CD14-positive monocyte (primary cell): Measurements from ENCODE around the gene INPP4A. TPM values are rescaled to one million over a fixed set of nuclear protein-coding genes. Genes with fewer than 3 reads are reported as not detected.

Experiments
- DNase-seq, 3 donors: peaks; one replicate each; pipeline ENCODE4 v3.0.0-alpha.2; 2011 to 2022
- H2AFZ ChIP-seq: 2 replicates; pipeline ENCODE4 v1.6.0; 2012; ENCODE audit warnings: mild to moderate bottlenecking, low read depth, low read length, inconsistent platforms; ENCODE audit not compliant: insufficient read depth, poor library complexity, severe bottlenecking
- H3K27ac ChIP-seq, 2 donors: 1 replicate in 1 of 2; 2 replicates in 1 of 2; pipeline ENCODE4 v1.5.1; 2012 to 2013; ENCODE audit warnings: low read length in 2 of 2, control low read depth in 1 of 2, inconsistent platforms in 1 of 2, low read depth in 1 of 2, mild to moderate bottlenecking in 1 of 2
- H3K27me3 ChIP-seq, 2 donors: one replicate each; pipeline versions ENCODE4 v1.6.0 to v1.6.1; 2011 to 2013; ENCODE audit warnings: low read length in 2 of 2; ENCODE audit not compliant: control insufficient read depth in 2 of 2, insufficient read depth in 2 of 2
- H3K36me3 ChIP-seq, 2 donors: replicated peaks in 1 of 2; 1 replicate in 1 of 2; 2 replicates in 1 of 2; pipeline versions ENCODE4 v1.5.1 to v1.6.1; 2012 to 2013; ENCODE audit warnings: low read length in 2 of 2, control low read depth in 1 of 2, inconsistent platforms in 1 of 2, mild to moderate bottlenecking in 1 of 2; ENCODE audit not compliant: insufficient read depth in 2 of 2, control insufficient read depth in 1 of 2
- H3K4me1 ChIP-seq, 2 donors: 1 replicate in 1 of 2; 2 replicates in 1 of 2; pipeline versions ENCODE4 v1.5.1 to v1.6.1; 2012 to 2013; ENCODE audit warnings: low read length in 2 of 2, control low read depth in 1 of 2, inconsistent platforms in 1 of 2, mild to moderate bottlenecking in 1 of 2, moderate library complexity in 1 of 2; ENCODE audit not compliant: insufficient read depth in 2 of 2, control insufficient read depth in 1 of 2
- H3K4me2 ChIP-seq: replicated peaks from 2 replicates; pipeline ENCODE3; 2012; ENCODE audit warnings: low read length, moderate library complexity, mild to moderate bottlenecking; ENCODE audit not compliant: poor library complexity, severe bottlenecking; ENCODE audit errors: extremely low read depth
- H3K4me3 ChIP-seq, 3 experiments: fragments of 200-600 bp in 1 of 3; sonication (generic) in 1 of 3; replicated peaks in 1 of 3; 1 replicate in 2 of 3; 2 replicates in 1 of 3; pipeline ENCODE4 v1.5.1; 2011 to 2013; ENCODE audit warnings: low read length in 3 of 3, mild to moderate bottlenecking in 3 of 3, control low read depth in 2 of 3, low read depth in 2 of 3, inconsistent platforms in 1 of 3, moderate library complexity in 1 of 3
- H3K79me2 ChIP-seq: 2 replicates; pipeline ENCODE4 v1.6.0; 2012; ENCODE audit warnings: mild to moderate bottlenecking, control low read depth, inconsistent platforms, low read length, moderate library complexity; ENCODE audit not compliant: insufficient read depth
- H3K9ac ChIP-seq: 2 replicates; pipeline ENCODE4 v1.6.0; 2017; ENCODE audit warnings: low read length, mild to moderate bottlenecking; ENCODE audit not compliant: insufficient read depth, poor library complexity, severe bottlenecking
- H3K9me3 ChIP-seq, 2 donors: replicated peaks in 1 of 2; 1 replicate in 1 of 2; 2 replicates in 1 of 2; pipeline versions ENCODE4 v1.5.1 to v1.6.1; 2012 to 2013; ENCODE audit warnings: low read length in 2 of 2, control low read depth in 1 of 2; ENCODE audit not compliant: control insufficient read depth in 1 of 2, insufficient read depth in 1 of 2
- H4K20me1 ChIP-seq: 2 replicates; pipeline ENCODE4 v1.6.0; 2012; ENCODE audit warnings: mild to moderate bottlenecking, low read length, control low read depth, moderate library complexity; ENCODE audit not compliant: insufficient read depth
- H3K27ac Mint-ChIP-seq, 7 donors: one replicate each; pipeline ENCODE4 v1.8.0; 2020; ENCODE audit warnings: mild to moderate bottlenecking in 7 of 7, mixed read lengths in 7 of 7, moderate library complexity in 6 of 7, inconsistent platforms in 2 of 7
- H3K27me3 Mint-ChIP-seq, 3 donors: one replicate each; pipeline ENCODE4 v1.8.0; 2021 to 2022; ENCODE audit warnings: low read depth in 3 of 3, mild to moderate bottlenecking in 3 of 3, mixed read lengths in 3 of 3, moderate library complexity in 3 of 3, inconsistent platforms in 1 of 3
- H3K36me3 Mint-ChIP-seq, 2 donors: one replicate each; pipeline ENCODE4 v1.8.0; 2020; ENCODE audit warnings: mixed read lengths in 2 of 2, inconsistent platforms in 1 of 2, mild to moderate bottlenecking in 1 of 2
- H3K4me1 Mint-ChIP-seq: one replicate; pipeline ENCODE4 v1.8.0; 2020; ENCODE audit warnings: mild to moderate bottlenecking, mixed read lengths
- H3K4me3 Mint-ChIP-seq, 2 donors: one replicate each; pipeline ENCODE4 v1.8.0; 2020; ENCODE audit warnings: mild to moderate bottlenecking in 2 of 2, mixed read lengths in 2 of 2, moderate library complexity in 1 of 2
- H3K9me3 Mint-ChIP-seq, 7 donors: one replicate each; pipeline ENCODE4 v1.8.0; 2020 to 2022; ENCODE audit warnings: mixed read lengths in 7 of 7, mild to moderate bottlenecking in 6 of 7, moderate library complexity in 6 of 7, inconsistent platforms in 2 of 7
- WGBS: methylation state at CpG from one replicate; pipeline ENCODE4 v1.1.5; 2013; ENCODE audit warnings: missing lambda C conversion rate; ENCODE audit not compliant: insufficient coverage; 5-methylcytosine and 5-hydroxymethylcytosine counted together
- intact Hi-C, 2 donors: fragments of 100-400 bp; cut with micrococcal nuclease; formaldehyde crosslinking; loops; one replicate each; pipeline versions ENCODE4 v1.15.0 to v1.15.1; 2023
- polyA plus RNA-seq, 3 donors: library from polyadenylated mRNA; depleted of rRNA in 1 of 3; unstranded in 2 of 3; stranded (reverse) in 1 of 3; fragments of 300-500 nt in 2 of 3; fragments of >200 nt in 1 of 3; fragmentation: Illumina TruSeq in 2 of 3; gene quantifications; 1 replicate in 2 of 3; 2 replicates in 1 of 3; pipeline ENCODE4 v1.2.3, GENCODE V29; 2012 to 2021
- TF ChIP-seq, protein P1 (sequence below): fragments of 200-600 bp; IDR thresholded peaks from one replicate; pipeline ENCODE4 v1.8.0; 2022; ENCODE audit warnings: antibody characterized with exemption, mild to moderate bottlenecking

INPP4A gene
- polyA plus RNA-seq, 3 donors: 13.7 to 52.4 (median 20.7) TPM

DNA sequence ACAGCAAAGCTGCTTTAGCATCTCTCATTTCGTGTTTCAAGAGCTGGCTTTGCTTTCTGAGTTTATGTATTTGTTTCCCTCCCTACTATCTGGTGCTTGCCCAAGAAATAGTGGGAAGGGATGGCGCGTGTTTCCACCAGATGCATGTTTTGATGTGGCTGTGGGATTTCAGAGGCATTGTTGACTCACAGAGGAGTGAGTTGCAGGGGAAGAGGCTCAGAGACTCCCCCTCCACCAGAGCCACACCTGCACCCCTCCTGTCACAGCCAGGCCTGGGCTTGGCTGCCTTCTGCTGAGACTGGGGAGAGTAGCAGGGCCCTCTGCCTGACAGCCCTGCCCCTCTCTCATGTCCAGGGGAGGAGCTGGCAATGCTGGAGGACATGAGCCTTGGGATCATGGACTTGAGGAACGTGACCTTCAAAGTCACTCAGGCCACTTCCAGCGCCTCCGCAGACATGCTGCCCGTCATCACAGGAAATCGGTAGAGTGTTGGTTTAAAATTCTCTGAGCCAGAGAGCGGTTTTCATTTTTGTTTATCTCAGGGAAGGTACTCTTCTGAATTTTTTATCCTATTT is 120.7 kb downstream of the INPP4A start:
- H3K27ac Mint-ChIP-seq: peak overlapping the region in 1 of 7 donors; percentile 72

DNA sequence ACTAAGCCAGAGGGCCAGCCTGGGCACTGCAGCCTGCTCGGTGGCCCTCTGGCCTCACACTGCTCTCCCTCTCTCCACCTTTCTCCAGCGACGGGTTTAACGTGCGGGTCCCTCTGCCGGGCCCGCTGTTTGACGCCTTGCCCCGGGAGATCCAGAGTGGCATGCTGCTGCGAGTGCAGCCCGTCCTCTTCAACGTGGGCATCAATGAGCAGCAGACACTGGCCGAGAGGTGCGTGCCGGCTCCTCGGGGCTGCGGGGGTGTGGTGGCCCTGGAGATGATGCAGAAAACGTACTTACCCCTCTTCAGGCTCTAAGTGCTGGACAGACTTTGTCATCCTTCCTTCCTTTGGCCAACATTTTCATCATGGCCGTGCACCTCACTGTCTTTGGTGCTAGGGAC is 121.3 kb downstream of the INPP4A start:
- H3K9ac ChIP-seq: no peak overlapping the region
- H2AFZ ChIP-seq: no peak overlapping the region
- peak overlapping the region in 1 of 7 donors; percentile 72 for H3K27ac Mint-ChIP-seq
- TF ChIP-seq, protein P1, sequence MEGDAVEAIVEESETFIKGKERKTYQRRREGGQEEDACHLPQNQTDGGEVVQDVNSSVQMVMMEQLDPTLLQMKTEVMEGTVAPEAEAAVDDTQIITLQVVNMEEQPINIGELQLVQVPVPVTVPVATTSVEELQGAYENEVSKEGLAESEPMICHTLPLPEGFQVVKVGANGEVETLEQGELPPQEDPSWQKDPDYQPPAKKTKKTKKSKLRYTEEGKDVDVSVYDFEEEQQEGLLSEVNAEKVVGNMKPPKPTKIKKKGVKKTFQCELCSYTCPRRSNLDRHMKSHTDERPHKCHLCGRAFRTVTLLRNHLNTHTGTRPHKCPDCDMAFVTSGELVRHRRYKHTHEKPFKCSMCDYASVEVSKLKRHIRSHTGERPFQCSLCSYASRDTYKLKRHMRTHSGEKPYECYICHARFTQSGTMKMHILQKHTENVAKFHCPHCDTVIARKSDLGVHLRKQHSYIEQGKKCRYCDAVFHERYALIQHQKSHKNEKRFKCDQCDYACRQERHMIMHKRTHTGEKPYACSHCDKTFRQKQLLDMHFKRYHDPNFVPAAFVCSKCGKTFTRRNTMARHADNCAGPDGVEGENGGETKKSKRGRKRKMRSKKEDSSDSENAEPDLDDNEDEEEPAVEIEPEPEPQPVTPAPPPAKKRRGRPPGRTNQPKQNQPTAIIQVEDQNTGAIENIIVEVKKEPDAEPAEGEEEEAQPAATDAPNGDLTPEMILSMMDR: no peak
- no peaks in the 10 kb centered on the region for H3K9me3 ChIP-seq
- H3K4me3 Mint-ChIP-seq: no peak overlapping the region
- H3K4me1 Mint-ChIP-seq: peaks cover 14% of the 10 kb centered on the region
- no peak for DNase-seq
- H3K36me3 ChIP-seq: peaks cover 97 to 100% of the 10 kb centered on the region in 2 donors
- H3K79me2 ChIP-seq: no peaks in the 10 kb centered on the region
- H4K20me1 ChIP-seq: peaks cover 39% of the 10 kb centered on the region
- intact Hi-C loops: no loop called here
- H3K4me3 ChIP-seq: no peak overlapping the region
- no peak overlapping the region for H3K4me2 ChIP-seq
- H3K36me3 Mint-ChIP-seq: peaks cover 83 to 94% of the 10 kb centered on the region in 2 donors
- H3K27me3 ChIP-seq: no peaks in the 10 kb centered on the region
- H3K9me3 Mint-ChIP-seq: no peaks in the 10 kb centered on the region
- H3K27ac ChIP-seq: no peak overlapping the region
- H3K27me3 Mint-ChIP-seq: no peaks in the 10 kb centered on the region
- H3K4me1 ChIP-seq: no peaks in the 10 kb centered on the region
- WGBS: over 99% methylated on average over 15 of the region's 19 CpGs

More for the DNA sequence above, 120.7 kb downstream of the INPP4A start:
- H3K4me3 Mint-ChIP-seq: no peak overlapping the region
- no peaks in the 10 kb centered on the region for H3K27me3 Mint-ChIP-seq
- no peak for DNase-seq
- Histone ChIP-seq H3K4me1 (no peaks in the 10 kb centered on the region), H3K9ac (no peak overlapping the region), H4K20me1 (peaks cover 42% of the 10 kb centered on the region), H3K79me2 (no peaks in the 10 kb centered on the region), H3K36me3 (peaks cover 97 to 100% of the 10 kb centered on the region in 2 donors), H2AFZ (no peak overlapping the region), H3K27me3 (no peaks in the 10 kb centered on the region), H3K4me3 (no peak overlapping the region), H3K9me3 (no peaks in the 10 kb centered on the region), H3K27ac (no peak overlapping the region), H3K4me2 (no peak overlapping the region)
- H3K4me1 Mint-ChIP-seq: peaks cover 14% of the 10 kb centered on the region
- intact Hi-C loops: no loop called here
- H3K36me3 Mint-ChIP-seq: peaks cover 83 to 94% of the 10 kb centered on the region in 2 donors
- H3K9me3 Mint-ChIP-seq: no peaks in the 10 kb centered on the region
- TF ChIP-seq, protein P1: no peak
- WGBS: 100% methylated on average over 5 of the region's 9 CpGs
